COLO668 (cell line): Measurements from ENCODE around the gene CADM1.

ENCODE experiments used
- DNase-seq: peaks from one replicate; lab custom pipeline; 2025; ENCODE audit not compliant: unreplicated experiment; lab: John Stamatoyannopoulos, UW

CADM1 gene

GRCh38 chr11:115132436-115133228 lies 371.6 kb downstream of the CADM1 start:
- no peak for DNase-seq

GRCh38 chr11:115129473-115130289 lies 374.5 kb downstream of the CADM1 start:
- DNase-seq, result no peak

GRCh38 chr11:115128226-115128625 lies 376.0 kb downstream of the CADM1 start:
- DNase-seq, result no peak

- no peak for DNase-seq
Measured at GRCh38 chr11:115127790-115128189, 376.4 kb downstream of the CADM1 start.

- DNase-seq, result no peak
Measured at GRCh38 chr11:115126515-115127208, 377.6 kb downstream of the CADM1 start.

GRCh38 chr11:115126092-115126491 lies 378.1 kb downstream of the CADM1 start:
- no peak for DNase-seq

GRCh38 chr11:115124786-115125185 lies 379.4 kb downstream of the CADM1 start:
- DNase-seq, result no peak

- DNase-seq, result no peak
Measured at GRCh38 chr11:115123641-115124040, 380.6 kb downstream of the CADM1 start.

GRCh38 chr11:115122274-115122673 lies 381.9 kb downstream of the CADM1 start:
- no peak for DNase-seq
